Transverse colon (tissue), 4 donors: ENCODE measurements around the gene RTN4. TPM values are rescaled to one million over a fixed set of nuclear protein-coding genes. Genes with fewer than 3 reads are reported as not detected.

Experiments used
- DNase-seq: peaks from one replicate; pipeline ENCODE4 v3.0.0-alpha.2; 2019
- H3K27ac ChIP-seq, 4 donors: fragments of 200-600 bp; sonication (generic); 2 replicates each; pipeline ENCODE4 v1.5.1; 2016 to 2018; ENCODE audit warnings: inconsistent platforms in 4 of 4
- H3K27me3 ChIP-seq: fragments of 200-600 bp; sonication (generic); 2 replicates; pipeline ENCODE4 v1.5.1; 2017; ENCODE audit warnings: inconsistent platforms
- H3K36me3 ChIP-seq, 4 donors: fragments of 200-600 bp; sonication (generic); 2 replicates each; pipeline ENCODE4 v1.5.1; 2017 to 2019; ENCODE audit warnings: inconsistent platforms in 4 of 4
- H3K4me1 ChIP-seq, 4 donors: fragments of 200-600 bp; sonication (generic); 2 replicates each; pipeline ENCODE4 v1.5.1; 2017 to 2020; ENCODE audit warnings: inconsistent platforms in 4 of 4
- H3K4me3 ChIP-seq, 4 donors: fragments of 200-600 bp; sonication (generic); 1 replicate in 1 of 4; 2 replicates in 3 of 4; pipeline versions ENCODE4 v1.5.1 to v1.6.1; 2017 to 2019; ENCODE audit warnings: inconsistent platforms in 4 of 4
- H3K9me3 ChIP-seq, 2 donors: fragments of 200-600 bp; sonication (generic); 2 replicates each; pipeline ENCODE4 v1.5.1; 2017 to 2019; ENCODE audit warnings: inconsistent platforms in 2 of 2
- EP300 ChIP-seq: sonication (generic); formaldehyde crosslinking; IDR thresholded peaks from one replicate; pipeline ENCODE4 v1.6.1; 2017; ENCODE audit warnings: antibody characterized with exemption, low read depth
- POLR2A ChIP-seq: fragments of 450-650 bp; IDR thresholded peaks from one replicate; pipeline ENCODE4 v1.6.1; 2016; ENCODE audit warnings: antibody characterized with exemption, mild to moderate bottlenecking, moderate library complexity
- POLR2AphosphoS5 ChIP-seq, 3 donors: sonication (generic); formaldehyde crosslinking; IDR thresholded peaks; one replicate each; pipeline ENCODE4 v1.6.1; 2016; ENCODE audit warnings: antibody characterized with exemption in 3 of 3
- WGBS, 2 donors: methylation state at CpG; one replicate each; pipeline ENCODE4 v1.1.5; 2018; ENCODE audit warnings: low coverage in 1 of 2; 5-methylcytosine and 5-hydroxymethylcytosine counted together
- in situ Hi-C, 4 donors: fragments of 200-750 bp; cut with MboI; loops; one replicate each; pipeline versions ENCODE4 v1.15.0 to v1.15.1; 2017; ENCODE audit warnings: low sequenced_read_pairs in 3 of 4, low pct_ligation_motif_present in 1 of 4, low pct_unique_long_range_greater_than_20kb in 1 of 4
- intact Hi-C: fragments of 100-400 bp; cut with DNase I; formaldehyde crosslinking; loops from one replicate; pipeline ENCODE4 v1.15.1; 2023; ENCODE audit warnings: low total_unique reads
- total RNA-seq, 4 donors: library from RNA; depleted of rRNA; stranded (reverse); fragments of >200 nt; gene quantifications; one replicate each; pipeline ENCODE4 v1.1.0, GENCODE V29; 2016
- TF ChIP-seq, protein P1 (sequence below), 5 experiments: fragments of 200-600 bp in 3 of 5; fragments of 450-650 bp in 2 of 5; sonication (generic) in 3 of 5; IDR thresholded peaks; 1 replicate in 2 of 5; 2 replicates in 3 of 5; pipeline ENCODE4 v1.5.1; 2016 to 2017; ENCODE audit warnings: antibody characterized with exemption in 5 of 5, inconsistent platforms in 3 of 5, mild to moderate bottlenecking in 2 of 5, moderate library complexity in 1 of 5

The RTN4 gene
- total RNA-seq, 4 donors from 2014 or later, result 82.2 to 212 (median 183) TPM

GRCh38 chr2:54947646-54948045 lies 102.6 kb downstream of the RTN4 start:
- Histone ChIP-seq H3K4me3 (no peak overlapping the region), H3K27ac (no peak overlapping the region), H3K9me3 (no peaks in the 10 kb centered on the region), H3K27me3 (no peaks in the 10 kb centered on the region), H3K4me1 (peaks cover 0 to under 1% (median 0%) of the 10 kb centered on the region in 4 donors), H3K36me3 (no peaks in the 10 kb centered on the region)
- 97% methylated on average over 6 to 9 of the region's 9 CpGs for WGBS, 2 donors
- no peak for DNase-seq
- intact Hi-C loops (no loop called here), in situ Hi-C loops (no loop called here)
- TF ChIP-seq POLR2A, result no peak

DNA sequence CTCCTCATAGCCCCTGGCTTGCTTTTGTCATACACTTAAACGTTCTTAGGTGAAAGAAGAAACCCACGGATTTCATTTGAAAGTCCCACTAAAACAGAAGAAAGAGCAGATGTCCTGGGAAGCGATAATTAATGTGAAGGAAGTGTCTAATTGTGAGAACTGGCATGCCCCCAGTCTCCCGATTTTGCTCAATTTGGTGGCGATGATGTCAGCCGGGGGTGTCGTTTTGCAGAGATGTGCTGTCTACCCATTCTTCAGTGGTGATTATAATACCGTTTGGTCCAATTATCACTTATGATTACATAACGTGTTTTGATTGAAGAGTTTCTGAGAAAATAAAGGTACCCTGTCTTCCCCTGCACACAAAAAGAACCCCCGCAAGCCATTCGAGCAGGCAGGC lies 103.1 kb downstream of the RTN4 start:
- intact Hi-C loops, result no loop called here
- H3K4me1 ChIP-seq, result no peaks in the 10 kb centered on the region
- H3K27me3 ChIP-seq, result no peaks in the 10 kb centered on the region
- DNase-seq, result no peak
- H3K9me3 ChIP-seq, result no peaks in the 10 kb centered on the region
- no peak overlapping the region for H3K4me3 ChIP-seq
- no peaks in the 10 kb centered on the region for H3K36me3 ChIP-seq
- WGBS, 2 donors, result 89 to 94% methylated on average over 5 to 11 of the region's 11 CpGs
- TF ChIP-seq EP300 (no peak), POLR2A (no peak), POLR2AphosphoS5 (IDR thresholded peaks at IDR 0.05) (no peak)
- TF ChIP-seq, protein P1, sequence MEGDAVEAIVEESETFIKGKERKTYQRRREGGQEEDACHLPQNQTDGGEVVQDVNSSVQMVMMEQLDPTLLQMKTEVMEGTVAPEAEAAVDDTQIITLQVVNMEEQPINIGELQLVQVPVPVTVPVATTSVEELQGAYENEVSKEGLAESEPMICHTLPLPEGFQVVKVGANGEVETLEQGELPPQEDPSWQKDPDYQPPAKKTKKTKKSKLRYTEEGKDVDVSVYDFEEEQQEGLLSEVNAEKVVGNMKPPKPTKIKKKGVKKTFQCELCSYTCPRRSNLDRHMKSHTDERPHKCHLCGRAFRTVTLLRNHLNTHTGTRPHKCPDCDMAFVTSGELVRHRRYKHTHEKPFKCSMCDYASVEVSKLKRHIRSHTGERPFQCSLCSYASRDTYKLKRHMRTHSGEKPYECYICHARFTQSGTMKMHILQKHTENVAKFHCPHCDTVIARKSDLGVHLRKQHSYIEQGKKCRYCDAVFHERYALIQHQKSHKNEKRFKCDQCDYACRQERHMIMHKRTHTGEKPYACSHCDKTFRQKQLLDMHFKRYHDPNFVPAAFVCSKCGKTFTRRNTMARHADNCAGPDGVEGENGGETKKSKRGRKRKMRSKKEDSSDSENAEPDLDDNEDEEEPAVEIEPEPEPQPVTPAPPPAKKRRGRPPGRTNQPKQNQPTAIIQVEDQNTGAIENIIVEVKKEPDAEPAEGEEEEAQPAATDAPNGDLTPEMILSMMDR (IDR thresholded peaks at IDR 0.05), result no peak
- no peak overlapping the region for H3K27ac ChIP-seq
- in situ Hi-C loops, result no loop called here

DNA sequence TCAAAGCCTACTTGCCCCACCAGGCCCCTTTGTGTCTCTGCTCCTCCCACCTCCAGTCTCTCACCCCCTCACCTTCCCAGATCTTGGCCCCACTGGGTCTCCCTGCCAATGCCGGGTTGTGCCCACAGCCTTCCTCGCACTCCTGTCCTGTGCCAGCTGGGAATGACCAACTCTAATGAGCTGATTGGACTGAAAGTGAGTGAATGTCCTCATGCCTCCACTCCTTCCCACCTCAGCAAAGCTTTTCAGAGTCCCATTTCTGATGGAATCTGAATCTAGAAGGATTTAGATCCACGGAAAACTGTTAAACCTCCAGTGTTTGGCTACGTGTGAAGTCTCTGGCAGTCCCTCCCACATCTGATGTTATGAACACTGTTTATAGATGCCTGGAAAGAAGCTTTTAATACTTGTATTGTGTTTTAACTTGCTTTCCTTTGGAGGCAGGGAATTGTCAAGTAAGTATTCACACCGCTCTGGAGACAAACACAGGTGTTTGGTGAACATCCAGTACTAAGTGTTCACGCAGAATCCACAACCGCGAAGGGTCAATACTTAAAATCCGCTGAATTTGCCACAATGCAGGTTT lies 103.9 kb downstream of the RTN4 start:
- WGBS, 2 donors, result 87 to 100% methylated on average over 7 to 9 of the region's 9 CpGs
- TF ChIP-seq POLR2AphosphoS5 (IDR thresholded peaks at IDR 0.05), result no peak
- no peak for TF ChIP-seq POLR2A
- TF ChIP-seq, protein P1 (IDR thresholded peaks at IDR 0.05), result no peak
- TF ChIP-seq EP300, result no peak
- Histone ChIP-seq H3K9me3 (no peaks in the 10 kb centered on the region), H3K4me3 (no peak overlapping the region), H3K27ac (peak overlapping the region in 1 of 4 donors; percentile 38), H3K36me3 (no peaks in the 10 kb centered on the region), H3K27me3 (no peaks in the 10 kb centered on the region), H3K4me1 (no peaks in the 10 kb centered on the region)
- intact Hi-C loops, result no loop called here
- no peak for DNase-seq
- in situ Hi-C loops, result no loop called here

GRCh38 chr2:54945391-54946219 lies 104.6 kb downstream of the RTN4 start:
- H3K27ac ChIP-seq, result peak overlapping the region in 2 of 4 donors; percentile 11 to 38
- no peaks in the 10 kb centered on the region for H3K36me3 ChIP-seq
- intact Hi-C loops, result no loop called here
- H3K9me3 ChIP-seq, result no peaks in the 10 kb centered on the region
- H3K27me3 ChIP-seq, result no peaks in the 10 kb centered on the region
- H3K4me1 ChIP-seq, result no peaks in the 10 kb centered on the region
- in situ Hi-C loops, result no loop called here
- TF ChIP-seq POLR2AphosphoS5 (IDR thresholded peaks at IDR 0.05) (no peak), EP300 (no peak), POLR2A (no peak)
- TF ChIP-seq, protein P1 (IDR thresholded peaks at IDR 0.05), result no peak
- 71% methylated on average over 4 to 8 of the region's 8 CpGs for WGBS, 2 donors
- H3K4me3 ChIP-seq, result no peak overlapping the region
- no peak for DNase-seq
